ENCODE results near the gene MYDGF. TPM values are rescaled to one million over a fixed set of nuclear protein-coding genes. Genes with fewer than 3 reads are reported as not detected.

MYDGF gene
- total and polyA plus RNA-seq, 9 of the 15 experiments (the other 6 are each of a cell fraction or from before 2014, with no cell fraction given) = 4.2 to 141 (median 82.1) TPM

- TF ChIP-seq ZNF318 (IDR thresholded peaks at IDR 0.05; ENCODE audit: borderline replicate concordance in 1 of 2, low read depth in 1 of 2) = no peak
- TF ChIP-seq SRSF3 (IDR thresholded peaks at IDR 0.05; ENCODE audit: insufficient read depth, low read length) = no peak
- no peak for TF ChIP-seq FOXK1 (CRISPR knock-in tag; IDR thresholded peaks at IDR 0.05; ENCODE audit: borderline replicate concordance)
- TF ChIP-seq ETS1 (conservative IDR thresholded peaks at IDR 0.05; ENCODE audit: control insufficient read depth, low read depth, low read length) = 0 out of 2 replicates have a peak, but pooled peaks have one; percentile 40
- TF ChIP-seq MEF2A (IDR thresholded peaks at IDR 0.05; ENCODE audit: control insufficient read depth, low read depth, low read length) = no peak
- no peak for TF ChIP-seq C11orf30 (IDR thresholded peaks at IDR 0.05; ENCODE audit: low read depth)
- TF ChIP-seq ZNF668 (CRISPR knock-in tag; IDR thresholded peaks at IDR 0.05) = no peak
- TF ChIP-seq HDAC3 (IDR thresholded peaks at IDR 0.05; ENCODE audit: borderline replicate concordance, partially characterized antibody) = no peak
- no peak for TF ChIP-seq POLR3A (IDR thresholded peaks at IDR 0.05; ENCODE audit: borderline replicate concordance, extremely low read depth, insufficient read depth, insufficient read length)
- TF ChIP-seq MAFF (IDR thresholded peaks at IDR 0.05; ENCODE audit: low read length) = no peak
- no peak for TF ChIP-seq POLR2H (tag; IDR thresholded peaks at IDR 0.05; ENCODE audit: low read depth)
- no peak for TF ChIP-seq TEAD1 (CRISPR knock-in tag; IDR thresholded peaks at IDR 0.05)
- TF ChIP-seq PRMT5 (CRISPR knock-in tag; IDR thresholded peaks at IDR 0.05) = no peak
- no peak for TF ChIP-seq POLR2AphosphoS2 (IDR thresholded peaks at IDR 0.05; ENCODE audit: low read length)
- TF ChIP-seq TAF9B (IDR thresholded peaks at IDR 0.05; ENCODE audit: partially characterized antibody) = no peak
- TF ChIP-seq PPARD (CRISPR knock-in tag; IDR thresholded peaks at IDR 0.05) = no peak
Measured at GRCh38 chr19:4639531-4640246, 30.5 kb downstream of the MYDGF start (continued).

Data from K562 (cell line).